ENCODE results near the gene HDAC1.
"Not testable (repeated sequence)": the region's sequence is repeated elsewhere in the genome, so short reads cannot be mapped to it uniquely, and the experiment has no call there.

Gene HDAC1

GRCh38 chr1:32349211-32349708 lies 57.4 kb downstream of the HDAC1 start:
- DNase-seq (ENCODE audit: low read depth), result no peak

DNA sequence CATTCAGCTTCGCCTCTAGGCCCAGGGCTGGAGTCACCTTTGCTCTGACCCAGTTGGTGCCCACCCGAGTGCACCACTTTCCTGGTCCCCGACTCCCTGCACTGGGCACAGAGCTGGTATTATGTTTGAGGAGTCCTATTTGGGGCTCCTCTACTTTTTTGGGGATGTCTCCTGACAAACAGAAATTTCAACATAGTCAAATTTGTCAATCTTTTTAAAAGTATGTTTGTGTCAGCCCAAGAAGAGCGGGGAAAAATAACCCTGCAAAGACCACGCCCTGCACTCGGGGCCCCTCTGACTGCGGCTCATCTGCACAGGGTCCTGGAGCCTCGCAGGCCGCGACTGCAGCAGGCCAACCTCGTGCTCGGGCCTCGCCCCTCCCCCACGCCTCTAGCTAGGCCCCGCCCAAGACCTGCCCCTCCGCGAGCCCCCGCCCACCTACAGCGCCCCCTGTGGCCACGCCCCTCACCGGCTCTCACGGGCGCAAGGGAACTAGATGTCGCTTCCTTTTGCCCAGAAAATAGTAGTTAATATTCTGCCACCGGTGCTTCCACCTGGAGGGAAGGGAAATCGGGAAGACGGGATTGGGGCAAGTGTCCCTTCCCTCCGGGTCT lies 59.0 kb downstream of the HDAC1 start:
- DNase-seq (ENCODE audit: low read depth), result peak; percentile 55

- DNase-seq (ENCODE audit: low read depth), result peak; percentile 77
Observed at GRCh38 chr1:32351399-32352238, 59.7 kb downstream of the HDAC1 start.

DNA sequence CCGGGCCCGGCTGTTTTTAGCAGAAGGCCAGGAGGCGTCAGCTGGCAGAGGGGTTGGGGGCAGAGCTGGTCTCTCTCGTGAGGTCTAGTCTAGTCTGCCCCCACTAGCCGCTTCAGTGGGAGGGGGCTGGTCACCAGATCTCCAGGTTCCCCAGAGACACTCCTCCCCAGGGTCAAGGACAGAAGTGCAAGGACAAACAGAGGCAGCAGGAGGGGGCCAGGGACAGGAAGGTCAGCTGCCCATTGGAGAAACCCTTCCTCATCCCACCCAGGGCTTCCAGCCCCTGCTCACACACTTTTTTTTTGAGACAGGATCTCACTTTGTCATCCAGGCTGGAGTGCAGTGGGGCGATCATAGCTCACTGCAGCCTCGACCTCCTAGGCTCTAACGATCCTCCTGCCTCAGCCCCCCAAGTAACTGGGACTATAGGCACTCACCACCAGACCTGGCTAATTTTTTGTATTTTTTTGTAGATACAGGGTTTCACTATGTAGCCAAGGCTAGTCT lies 60.4 kb downstream of the HDAC1 start:
- no peak for DNase-seq (ENCODE audit: low read depth)

DNA sequence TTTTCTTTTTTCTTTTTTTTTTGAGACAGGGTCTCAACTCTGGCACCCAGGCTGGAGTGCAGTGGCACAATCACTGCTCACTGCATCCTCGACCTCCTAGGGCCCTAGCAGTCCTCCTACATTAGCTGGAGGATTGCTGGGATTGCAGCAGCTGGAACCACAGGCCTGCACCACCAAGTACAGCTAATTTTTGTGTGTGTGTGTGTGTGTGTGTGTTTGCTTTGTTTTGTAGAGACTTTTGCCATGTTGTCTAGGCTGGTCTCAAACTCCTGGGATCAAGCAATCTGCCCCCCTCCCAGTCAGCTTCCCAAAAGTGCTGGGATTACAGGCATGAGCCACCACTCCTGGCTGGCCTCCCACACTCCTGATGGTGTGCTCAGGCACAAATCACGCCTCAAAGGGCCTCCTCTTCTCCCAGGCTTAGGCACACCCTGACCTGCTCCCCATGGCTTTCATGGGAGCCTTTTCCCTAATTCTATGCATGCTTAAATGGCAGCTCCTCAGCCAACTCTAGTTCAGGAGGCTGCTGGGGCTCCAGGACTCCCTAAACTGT lies 61.0 kb downstream of the HDAC1 start:
- no peak for DNase-seq (ENCODE audit: low read depth)

GRCh38 chr1:32353431-32353830 lies 61.5 kb downstream of the HDAC1 start:
- no peak for DNase-seq (ENCODE audit: low read depth)

DNA sequence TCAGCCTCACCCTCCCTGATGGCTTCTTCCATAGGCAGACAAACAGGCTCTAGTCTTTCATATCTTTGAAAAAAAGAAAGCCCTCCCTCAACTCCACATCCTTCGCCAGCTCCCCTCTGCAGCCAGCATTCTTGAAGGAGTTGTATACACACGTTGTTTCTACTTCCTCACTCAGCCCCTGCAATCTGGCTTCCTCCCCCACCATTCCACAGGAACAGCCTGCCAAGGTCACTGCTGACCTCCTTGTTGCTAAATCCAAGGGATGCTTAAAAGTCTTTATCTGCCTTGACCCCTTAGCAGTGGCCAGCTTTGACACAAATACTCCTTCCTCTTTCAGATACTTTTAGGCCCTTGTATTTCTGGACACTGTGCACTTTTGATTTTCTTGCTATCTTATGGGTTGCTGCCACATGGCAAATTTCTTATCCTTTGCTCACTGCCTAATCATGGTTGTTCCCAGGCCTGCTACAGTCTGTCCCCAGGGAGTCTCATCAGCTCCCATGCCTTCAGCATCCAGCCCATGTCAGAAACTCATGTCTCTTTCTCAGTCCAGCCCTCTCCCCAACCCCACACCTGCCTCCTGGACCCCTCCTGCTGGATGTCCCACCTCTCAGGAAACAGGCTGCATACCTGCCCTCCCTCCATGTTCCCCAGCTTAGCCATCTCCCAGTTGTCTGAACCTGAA lies 62.1 kb downstream of the HDAC1 start:
- no peak for DNase-seq (ENCODE audit: low read depth)

DNA sequence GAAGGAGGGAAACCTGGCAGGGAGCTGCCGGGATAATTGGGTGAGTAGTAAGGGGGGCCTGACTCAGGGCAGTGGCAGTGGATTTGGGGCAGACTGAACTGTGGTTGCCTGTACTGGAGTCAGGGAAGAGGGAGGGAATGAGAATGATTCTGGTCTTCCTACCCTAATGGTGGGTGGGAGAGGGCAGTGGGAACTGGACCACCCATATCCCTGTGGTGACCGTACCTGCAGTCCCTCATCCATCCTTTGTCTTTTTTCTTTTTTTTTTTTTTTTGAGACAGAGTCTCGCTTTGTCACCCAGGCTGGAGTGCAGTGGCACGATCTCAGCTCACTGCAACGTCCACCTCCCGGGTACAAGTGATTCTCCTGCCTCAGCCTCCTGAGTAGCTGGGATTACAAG lies 63.9 kb downstream of the HDAC1 start:
- not testable (repeated sequence) for DNase-seq (ENCODE audit: low read depth)

DNA sequence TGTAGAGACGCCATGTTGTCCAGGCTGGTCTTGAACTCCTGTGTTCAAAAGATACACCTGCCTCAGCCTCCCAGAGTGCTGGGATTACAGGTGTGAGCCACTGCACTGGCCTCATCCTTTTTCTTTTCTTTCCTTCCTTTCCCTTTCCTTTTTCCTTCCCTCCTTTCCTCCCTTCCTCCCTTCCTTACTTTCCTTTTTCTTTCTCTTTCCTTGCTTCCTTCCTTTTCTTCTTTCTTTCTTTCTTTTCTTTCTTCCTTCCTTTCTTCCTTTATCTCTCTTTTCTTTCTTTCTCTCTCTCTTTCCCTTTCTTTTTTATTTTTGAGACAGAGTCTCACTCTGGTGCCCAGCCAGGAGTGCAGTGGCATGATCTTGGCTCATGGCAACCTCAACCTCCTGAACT lies 64.6 kb downstream of the HDAC1 start:
- no peak for DNase-seq (ENCODE audit: low read depth)

DNA sequence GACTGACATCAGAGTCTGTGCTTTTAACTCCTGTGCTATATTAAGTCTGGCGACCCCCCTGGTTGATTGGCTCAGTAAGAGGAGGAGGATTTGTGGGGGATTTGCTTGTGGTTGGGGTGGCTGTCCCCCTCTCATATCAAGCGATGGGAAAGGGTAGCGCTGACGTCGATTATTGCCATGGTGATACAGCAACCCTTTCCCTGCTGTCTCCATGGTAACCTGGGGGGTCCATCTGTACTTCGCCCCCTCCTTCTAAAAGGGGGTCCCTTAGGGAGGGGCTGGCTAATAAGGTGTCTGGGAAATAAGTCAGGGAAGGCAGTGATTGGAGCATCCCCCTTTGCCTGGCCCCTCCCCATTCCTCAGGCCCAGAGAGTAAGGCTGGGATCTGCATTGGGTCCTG lies 65.7 kb downstream of the HDAC1 start:
- no peak for DNase-seq (ENCODE audit: low read depth)

GRCh38 chr1:32358435-32358834 lies 66.6 kb downstream of the HDAC1 start:
- DNase-seq (ENCODE audit: low read depth), result no peak

DNA sequence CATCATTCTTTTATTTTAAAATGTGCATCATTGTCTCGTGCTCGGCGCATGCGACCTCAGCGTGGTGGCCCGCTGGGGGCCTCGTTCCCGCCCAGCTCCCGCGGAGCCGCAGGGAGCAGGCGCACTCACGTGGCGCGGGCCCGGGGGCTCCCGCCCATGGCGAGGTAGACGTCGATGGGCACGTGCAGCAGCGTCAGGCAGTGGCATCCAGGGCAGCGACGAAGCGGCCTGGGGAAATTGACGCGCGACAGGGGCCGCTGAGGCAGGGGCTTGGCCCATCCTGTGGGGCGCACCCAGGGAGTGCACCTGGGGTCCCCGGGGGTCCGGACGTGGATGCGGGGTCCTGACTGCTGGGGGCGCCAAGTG lies 69.4 kb downstream of the HDAC1 start:
- no peak for DNase-seq (ENCODE audit: low read depth)

DNA sequence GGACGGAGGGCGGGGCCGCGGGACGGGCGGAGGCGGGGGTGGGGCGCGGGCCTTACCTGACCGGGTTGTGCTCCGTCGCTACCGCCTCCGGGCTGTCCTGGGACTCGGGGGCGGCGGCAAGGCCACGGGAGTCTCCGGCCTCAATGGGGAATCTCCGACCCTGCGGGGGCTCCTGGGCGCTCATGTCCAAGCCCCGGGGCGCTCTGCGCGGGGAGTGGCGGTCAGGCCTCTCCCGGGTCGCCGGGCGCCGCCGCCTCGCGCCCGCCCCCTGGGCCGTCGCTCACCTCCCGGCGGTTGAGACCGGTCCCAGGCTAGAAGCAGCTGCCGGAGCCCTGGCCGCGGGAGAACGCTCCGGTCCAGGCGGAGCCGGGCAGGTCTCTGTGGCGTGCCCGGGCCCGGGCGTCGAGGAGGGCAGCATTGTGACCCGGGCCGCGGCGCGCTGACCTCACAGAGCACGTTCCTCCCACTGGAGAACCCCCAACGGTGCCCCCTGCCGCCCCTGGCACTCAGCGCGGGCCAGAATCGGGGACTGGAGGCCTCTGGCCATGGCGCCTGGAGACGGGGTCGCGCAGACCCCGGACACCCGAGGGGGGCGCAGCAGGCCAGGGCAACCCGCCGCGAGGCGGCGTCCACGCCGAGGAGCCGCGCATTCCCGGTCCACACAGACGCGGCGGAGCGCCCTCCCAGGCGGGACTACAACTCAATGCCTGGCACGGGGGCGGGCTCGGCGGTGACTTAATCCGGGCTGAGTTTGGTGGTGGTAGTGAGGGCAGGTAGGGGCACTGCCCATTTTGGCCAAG lies 70.0 kb downstream of the HDAC1 start:
- DNase-seq (ENCODE audit: low read depth), result no peak

- DNase-seq (ENCODE audit: low read depth), result no peak
Observed at GRCh38 chr1:32362474-32363313, 70.8 kb downstream of the HDAC1 start, which contains the start of the genes FAM229A and TSSK3. FAM229A (minus strand) TSS chr1:32362485; CDS start chr1:32362091, 394 bp downstream. TSSK3 (plus strand) TSS chr1:32362539; CDS start chr1:32362702, 163 bp downstream.

GRCh38 chr1:32363713-32364112 lies 71.8 kb downstream of the HDAC1 start:
- DNase-seq (ENCODE audit: low read depth), result no peak

- DNase-seq (ENCODE audit: low read depth), result no peak
Observed at GRCh38 chr1:32364836-32365235, 73.0 kb downstream of the HDAC1 start.

- DNase-seq (ENCODE audit: low read depth), result no peak
Observed at GRCh38 chr1:32365445-32365844, 73.6 kb downstream of the HDAC1 start.

DNA sequence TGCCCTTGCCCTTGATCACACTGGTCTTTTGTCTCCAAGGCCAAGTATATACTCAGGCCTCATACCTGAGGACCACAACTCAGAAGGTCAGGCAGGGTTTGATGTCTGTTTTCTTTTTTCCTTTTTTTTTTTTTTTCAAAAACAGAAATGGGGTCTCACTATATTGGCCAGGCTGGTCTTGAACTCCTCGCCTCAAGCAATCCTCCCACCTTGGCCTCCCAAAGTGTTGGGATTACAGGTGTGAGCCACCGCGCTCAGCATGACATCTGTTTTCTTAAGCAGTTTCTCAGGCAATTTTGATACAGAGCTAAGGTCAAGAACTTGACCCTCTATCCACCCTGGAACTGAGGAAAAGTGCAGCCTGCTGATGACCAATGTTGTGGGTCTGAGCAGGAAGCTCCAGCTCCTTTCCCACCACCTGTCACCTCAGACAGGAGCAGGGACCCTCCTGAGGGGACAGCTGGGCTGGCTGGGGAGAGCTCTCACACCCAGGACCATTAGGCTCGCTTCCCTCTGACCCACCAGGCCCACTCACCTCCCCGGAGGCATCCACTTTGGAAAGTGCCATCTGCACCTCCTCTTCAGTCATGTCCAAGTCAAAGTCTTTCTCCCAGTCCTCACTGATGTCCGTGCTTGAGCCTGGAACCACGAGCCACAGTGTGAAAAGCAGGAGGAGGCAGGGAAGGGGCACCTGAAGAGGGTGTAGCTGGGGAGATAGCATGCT lies 76.2 kb downstream of the HDAC1 start:
- no peak for DNase-seq (ENCODE audit: low read depth)

DNA sequence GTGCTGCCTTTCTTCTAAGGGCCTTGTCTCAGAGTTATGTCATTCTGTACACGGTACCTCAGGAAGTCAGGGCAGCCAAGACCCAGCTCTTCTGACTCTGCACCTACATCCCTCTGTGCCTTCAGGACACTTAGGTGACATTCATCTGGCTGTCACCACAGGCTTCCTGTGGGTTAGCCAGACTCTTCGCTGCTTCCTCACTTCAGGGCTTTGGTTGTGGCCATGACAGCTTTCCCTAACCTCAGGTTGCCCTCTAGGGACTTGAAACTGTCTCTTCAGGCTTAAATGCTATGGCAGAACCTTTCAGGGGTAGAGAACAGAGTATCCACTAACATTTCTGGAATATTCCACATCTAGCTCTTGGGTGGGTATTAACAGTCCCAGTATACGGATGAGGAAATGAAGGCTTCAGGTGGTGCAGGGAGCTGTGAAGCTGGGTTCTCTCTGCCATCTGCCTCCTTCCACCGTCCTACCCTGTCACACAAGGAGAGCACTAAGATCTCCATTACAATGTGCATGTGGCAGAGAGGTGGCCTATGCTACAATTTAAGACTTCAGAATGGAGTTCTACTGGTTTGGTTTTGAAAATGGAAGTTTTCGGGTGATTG lies 80.4 kb downstream of the HDAC1 start:
- DNase-seq (ENCODE audit: low read depth), result no peak

All from stimulated activated CD8-positive, alpha-beta memory T cell treated with anti-CD3 and anti-CD28 coated beads, Interleukin-15, amount 100 ng/mL, for 24 hours (primary cell).